D341Med (cell line): ENCODE data around the gene ZNF304.

Experiments used
- DNase-seq: peaks from one replicate; pipeline ENCODE4 v3.0.0; 2012; ENCODE audit warnings: low spot score

The ZNF304 gene

GRCh38 chr19:57350877-57351805 is at the start of gene ZNF304:
Gene ZNF304 (plus strand): TSS chr19:57351271. CDS start chr19:57351665, 394 bp downstream.
- peak; percentile 96 for DNase-seq

- DNase-seq, result peak; percentile 64
Measured at GRCh38 chr19:57302020-57302465, 49.0 kb upstream of the ZNF304 start.

- no peak for DNase-seq
Measured at GRCh38 chr19:57302727-57303401, 48.2 kb upstream of the ZNF304 start.

- no peak for DNase-seq
Measured at GRCh38 chr19:57305056-57305455, 46.0 kb upstream of the ZNF304 start.

GRCh38 chr19:57308514-57308913 is 42.6 kb upstream of the ZNF304 start:
- DNase-seq, result no peak

- no peak for DNase-seq
Measured at GRCh38 chr19:57310792-57311191, 40.3 kb upstream of the ZNF304 start.

- no peak for DNase-seq
Measured at GRCh38 chr19:57314146-57314545, 36.9 kb upstream of the ZNF304 start.

GRCh38 chr19:57317503-57317902 is 33.6 kb upstream of the ZNF304 start:
- no peak for DNase-seq

GRCh38 chr19:57319869-57320179 is 31.2 kb upstream of the ZNF304 start:
- no peak for DNase-seq

- DNase-seq, result peak; percentile 97
Measured at GRCh38 chr19:57320180-57321084, 30.6 kb upstream of the ZNF304 start, which contains the start of gene ZNF543. Gene ZNF543 (plus strand): TSS chr19:57320472. CDS start chr19:57320854, 382 bp downstream.

- no peak for DNase-seq
Measured at GRCh38 chr19:57321116-57321515, 30.0 kb upstream of the ZNF304 start.

- DNase-seq, result no peak
Measured at GRCh38 chr19:57321751-57322150, 29.3 kb upstream of the ZNF304 start.

- DNase-seq, result no peak
Measured at GRCh38 chr19:57324992-57325391, 26.1 kb upstream of the ZNF304 start.

- DNase-seq, result no peak
Measured at GRCh38 chr19:57327993-57328392, 23.1 kb upstream of the ZNF304 start.

GRCh38 chr19:57334191-57334590 is 16.9 kb upstream of the ZNF304 start:
- DNase-seq, result no peak

- DNase-seq, result no peak
Measured at GRCh38 chr19:57338877-57339276, 12.2 kb upstream of the ZNF304 start.

GRCh38 chr19:57342582-57342981 is 8.5 kb upstream of the ZNF304 start:
- DNase-seq, result no peak

GRCh38 chr19:57348136-57348535 is 2.9 kb upstream of the ZNF304 start:
- no peak for DNase-seq

- DNase-seq, result peak; percentile 34
Measured at GRCh38 chr19:57351867-57352266, 796 bp downstream of the ZNF304 start.

GRCh38 chr19:57355916-57356315 is 4.8 kb downstream of the ZNF304 start:
- no peak for DNase-seq

GRCh38 chr19:57357406-57357805 is 6.3 kb downstream of the ZNF304 start:
- DNase-seq, result no peak

- DNase-seq, result no peak
Measured at GRCh38 chr19:57359300-57359699, 8.2 kb downstream of the ZNF304 start.
